ENCODE measurements around the gene MACROH2A2. TPM values are rescaled to one million over a fixed set of nuclear protein-coding genes. Genes with fewer than 3 reads are reported as not detected.
A peak's percentile ranks its signal among the peaks of the same experiment; 100 is the strongest.

MACROH2A2 gene
- total RNA-seq, 6 experiments from 2014 or later: 0.69 to 1.1 TPM; not detected in 4

DNA sequence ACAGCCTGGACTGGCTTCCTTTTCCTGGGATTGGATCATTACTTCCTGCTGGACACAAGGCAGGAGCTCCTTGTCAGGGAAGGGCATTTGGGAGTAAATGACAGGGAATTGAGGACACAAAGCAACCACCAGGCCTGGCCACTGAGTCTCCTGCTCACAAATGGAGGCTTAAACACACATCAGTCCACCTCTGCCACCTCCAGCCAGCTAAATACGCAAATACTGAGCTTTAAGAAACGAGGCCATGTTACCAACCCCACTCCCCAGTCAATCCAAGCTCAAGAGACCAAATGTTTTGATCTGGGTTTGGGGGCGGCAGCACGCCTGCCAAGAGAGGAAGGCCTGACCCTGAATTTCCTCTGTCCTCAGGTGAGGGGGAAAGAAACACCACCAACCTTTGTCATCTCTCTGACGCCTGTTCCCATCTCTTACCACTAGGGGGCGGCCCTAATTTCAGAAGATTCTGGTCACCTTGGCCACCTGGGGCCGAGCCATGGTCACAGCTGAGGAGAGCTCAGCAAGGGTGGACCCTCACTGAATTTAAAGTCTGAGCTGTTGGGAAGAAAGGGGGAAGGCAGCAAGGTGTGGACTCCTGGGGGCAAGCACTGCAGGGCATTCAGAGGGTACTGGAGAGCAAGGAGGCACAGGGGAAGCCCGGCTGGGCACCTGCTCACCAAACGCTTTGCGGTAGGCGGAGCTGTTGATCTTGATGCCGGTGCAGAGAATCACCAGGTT, 63.5 kb downstream of the MACROH2A2 start:
- DNase-seq: peak; percentile 4
- H3K27me3 Mint-ChIP-seq (ENCODE audit: insufficient read depth): no peaks in the 10 kb centered on the region; the same call in 1 of the 2 replicates
- TF ChIP-seq, protein P1, sequence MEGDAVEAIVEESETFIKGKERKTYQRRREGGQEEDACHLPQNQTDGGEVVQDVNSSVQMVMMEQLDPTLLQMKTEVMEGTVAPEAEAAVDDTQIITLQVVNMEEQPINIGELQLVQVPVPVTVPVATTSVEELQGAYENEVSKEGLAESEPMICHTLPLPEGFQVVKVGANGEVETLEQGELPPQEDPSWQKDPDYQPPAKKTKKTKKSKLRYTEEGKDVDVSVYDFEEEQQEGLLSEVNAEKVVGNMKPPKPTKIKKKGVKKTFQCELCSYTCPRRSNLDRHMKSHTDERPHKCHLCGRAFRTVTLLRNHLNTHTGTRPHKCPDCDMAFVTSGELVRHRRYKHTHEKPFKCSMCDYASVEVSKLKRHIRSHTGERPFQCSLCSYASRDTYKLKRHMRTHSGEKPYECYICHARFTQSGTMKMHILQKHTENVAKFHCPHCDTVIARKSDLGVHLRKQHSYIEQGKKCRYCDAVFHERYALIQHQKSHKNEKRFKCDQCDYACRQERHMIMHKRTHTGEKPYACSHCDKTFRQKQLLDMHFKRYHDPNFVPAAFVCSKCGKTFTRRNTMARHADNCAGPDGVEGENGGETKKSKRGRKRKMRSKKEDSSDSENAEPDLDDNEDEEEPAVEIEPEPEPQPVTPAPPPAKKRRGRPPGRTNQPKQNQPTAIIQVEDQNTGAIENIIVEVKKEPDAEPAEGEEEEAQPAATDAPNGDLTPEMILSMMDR (IDR thresholded peaks at IDR 0.05): peak; percentile 97
- no peak overlapping the region for H3K27ac Mint-ChIP-seq
- H3K4me1 Mint-ChIP-seq (ENCODE audit: low read depth): no peaks in the 10 kb centered on the region
- peaks cover 12% of the 10 kb centered on the region; the same call in 1 of the 2 replicates for H3K36me3 Mint-ChIP-seq (ENCODE audit: low read depth)
- H3K4me3 Mint-ChIP-seq: no peak overlapping the region
- H3K9me3 Mint-ChIP-seq: no peaks in the 10 kb centered on the region

DNA sequence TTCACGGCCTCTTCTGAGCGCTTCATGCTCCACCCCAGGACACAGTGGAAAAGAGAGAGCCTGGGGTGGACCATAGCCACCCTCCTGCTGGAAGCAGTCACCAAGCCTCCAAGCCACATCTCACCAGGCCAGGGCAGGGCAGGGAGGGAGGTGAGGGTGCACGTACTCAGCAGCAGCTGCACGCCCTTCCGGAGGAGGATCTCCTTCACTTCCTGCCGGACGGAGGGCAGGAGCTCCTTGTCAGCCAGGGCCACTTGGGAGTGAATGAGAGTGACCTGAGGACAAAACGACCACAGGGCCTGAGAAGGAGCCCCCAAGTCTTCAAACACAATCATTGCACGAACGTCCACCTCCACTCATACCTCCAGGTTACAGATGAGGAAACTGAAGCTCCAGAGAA, 65.0 kb downstream of the MACROH2A2 start:
- no peak overlapping the region for H3K27ac Mint-ChIP-seq
- H3K4me1 Mint-ChIP-seq (ENCODE audit: low read depth): no peaks in the 10 kb centered on the region
- peaks cover 12% of the 10 kb centered on the region; the same call in 1 of the 2 replicates for H3K36me3 Mint-ChIP-seq (ENCODE audit: low read depth)
- H3K9me3 Mint-ChIP-seq: no peaks in the 10 kb centered on the region
- no peaks in the 10 kb centered on the region; the same call in 1 of the 2 replicates for H3K27me3 Mint-ChIP-seq (ENCODE audit: insufficient read depth)
- DNase-seq: no peak
- TF ChIP-seq, protein P1 (IDR thresholded peaks at IDR 0.05): no peak
- no peak overlapping the region for H3K4me3 Mint-ChIP-seq

DNA sequence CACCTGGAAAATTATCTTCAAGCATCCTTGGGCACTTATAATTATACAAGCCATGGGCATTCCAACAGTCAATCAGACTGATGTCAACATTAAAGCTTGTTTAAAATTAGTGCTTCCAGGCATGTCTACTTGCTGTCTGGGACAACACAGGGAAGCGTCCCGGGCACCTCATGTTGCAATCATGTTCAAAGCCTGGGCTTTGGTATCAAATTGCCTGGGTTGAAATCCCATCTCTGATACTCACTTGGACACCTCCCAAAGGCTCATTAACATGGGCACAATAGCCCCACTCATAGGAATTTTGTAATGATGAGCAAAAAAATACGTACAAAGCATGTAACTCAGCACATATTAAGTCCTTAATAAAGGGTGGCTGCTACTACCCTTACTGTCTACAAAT, 65.5 kb downstream of the MACROH2A2 start:
- TF ChIP-seq, protein P1 (IDR thresholded peaks at IDR 0.05): no peak
- no peaks in the 10 kb centered on the region for H3K9me3 Mint-ChIP-seq
- H3K4me1 Mint-ChIP-seq (ENCODE audit: low read depth): no peaks in the 10 kb centered on the region
- no peak overlapping the region for H3K27ac Mint-ChIP-seq
- H3K36me3 Mint-ChIP-seq (ENCODE audit: low read depth): peaks cover 12% of the 10 kb centered on the region; the same call in 1 of the 2 replicates
- no peak overlapping the region for H3K4me3 Mint-ChIP-seq
- DNase-seq: no peak
- H3K27me3 Mint-ChIP-seq (ENCODE audit: insufficient read depth): no peaks in the 10 kb centered on the region; the same call in 1 of the 2 replicates

DNA sequence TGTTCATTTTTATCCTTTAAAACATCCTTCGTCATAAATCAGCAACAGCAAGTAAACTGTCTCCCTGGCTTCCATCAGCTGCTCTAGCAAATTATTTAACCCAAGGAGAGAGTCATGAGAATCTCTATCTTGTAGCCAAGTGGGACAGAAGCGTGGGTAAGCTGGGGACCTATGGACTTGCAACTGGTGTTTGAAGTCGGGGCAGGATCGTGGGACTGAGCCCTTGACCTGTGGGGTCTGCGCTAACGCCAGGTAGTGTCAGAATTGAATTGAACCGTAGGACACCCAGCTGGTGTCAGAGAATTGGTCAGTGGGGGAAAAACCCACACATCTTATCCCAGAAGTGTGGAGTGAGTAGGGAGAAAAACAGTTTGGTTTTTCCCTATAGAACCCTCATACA, 66.6 kb downstream of the MACROH2A2 start:
- H3K36me3 Mint-ChIP-seq (ENCODE audit: low read depth): peaks cover 6% of the 10 kb centered on the region; the same call in 1 of the 2 replicates
- no peak overlapping the region for H3K27ac Mint-ChIP-seq
- DNase-seq: no peak
- TF ChIP-seq, protein P1 (IDR thresholded peaks at IDR 0.05): no peak
- H3K9me3 Mint-ChIP-seq: no peaks in the 10 kb centered on the region
- no peak overlapping the region for H3K4me3 Mint-ChIP-seq
- no peaks in the 10 kb centered on the region for H3K4me1 Mint-ChIP-seq (ENCODE audit: low read depth)
- no peaks in the 10 kb centered on the region; the same call in 1 of the 2 replicates for H3K27me3 Mint-ChIP-seq (ENCODE audit: insufficient read depth)

DNA sequence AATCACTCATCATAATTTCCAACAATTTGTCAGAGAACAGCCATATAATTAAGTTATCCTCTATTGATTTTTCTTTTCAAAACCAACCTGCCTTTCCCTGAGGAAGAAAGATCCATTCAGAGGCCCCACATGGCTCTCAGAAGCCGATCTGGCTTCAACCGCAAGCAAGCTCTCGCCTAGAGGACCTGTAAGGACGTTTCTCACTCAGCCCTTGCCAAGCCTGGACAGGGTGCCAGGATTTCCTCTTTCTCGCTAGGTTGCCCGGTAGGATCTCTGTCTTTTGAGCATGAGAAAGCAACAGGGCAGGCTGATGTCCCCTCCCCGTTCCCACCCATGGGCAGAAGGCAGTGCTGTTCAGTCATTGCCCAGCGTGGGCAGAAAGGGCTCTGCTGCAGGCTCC, 67.0 kb downstream of the MACROH2A2 start:
- no peaks in the 10 kb centered on the region for H3K4me1 Mint-ChIP-seq (ENCODE audit: low read depth)
- TF ChIP-seq, protein P1 (IDR thresholded peaks at IDR 0.05): no peak
- peaks cover 6% of the 10 kb centered on the region; the same call in 1 of the 2 replicates for H3K36me3 Mint-ChIP-seq (ENCODE audit: low read depth)
- H3K9me3 Mint-ChIP-seq: no peaks in the 10 kb centered on the region
- H3K4me3 Mint-ChIP-seq: no peak overlapping the region
- no peak overlapping the region for H3K27ac Mint-ChIP-seq
- DNase-seq: no peak
- no peaks in the 10 kb centered on the region; the same call in 1 of the 2 replicates for H3K27me3 Mint-ChIP-seq (ENCODE audit: insufficient read depth)

Measured in HFFc6 (cell line).